HUDEP-2 (cell line): ENCODE data around the gene CAMK4.
"Not testable (repeated sequence)": the region's sequence is repeated elsewhere in the genome, so short reads cannot be mapped to it uniquely, and the experiment has no call there.

ENCODE experiments used
- DNase-seq, 76 experiments: peaks; one replicate each; lab custom pipeline; 2025; ENCODE audit not compliant: unreplicated experiment in 76 of 76; lab: John Stamatoyannopoulos, UW

CAMK4 gene

GRCh38 chr5:111308951-111309350 is 84.8 kb downstream of the CAMK4 start:
- DNase-seq, result no peak

GRCh38 chr5:111309384-111309783 is 85.2 kb downstream of the CAMK4 start:
- DNase-seq, result no peak

GRCh38 chr5:111310711-111311620 is 86.8 kb downstream of the CAMK4 start:
- DNase-seq, result no peak

- no peak for DNase-seq
Measured at GRCh38 chr5:111311666-111312065, 87.5 kb downstream of the CAMK4 start.

GRCh38 chr5:111313017-111313724 is 89.0 kb downstream of the CAMK4 start:
- no peak for DNase-seq

GRCh38 chr5:111320953-111321352 is 96.8 kb downstream of the CAMK4 start:
- no peak for DNase-seq

GRCh38 chr5:111321376-111321775 is 97.2 kb downstream of the CAMK4 start:
- DNase-seq, result no peak

GRCh38 chr5:111326551-111326950 is 102.4 kb downstream of the CAMK4 start:
- DNase-seq, result no peak

- no peak for DNase-seq
Measured at GRCh38 chr5:111337133-111337532, 112.9 kb downstream of the CAMK4 start.

GRCh38 chr5:111337688-111338087 is 113.5 kb downstream of the CAMK4 start:
- no peak for DNase-seq

- no peak for DNase-seq
Measured at GRCh38 chr5:111345731-111346130, 121.5 kb downstream of the CAMK4 start.

GRCh38 chr5:111347021-111347420 is 122.8 kb downstream of the CAMK4 start:
- DNase-seq, result no peak

- no peak for DNase-seq
Measured at GRCh38 chr5:111348661-111349329, 124.6 kb downstream of the CAMK4 start.

GRCh38 chr5:111349429-111349828 is 125.2 kb downstream of the CAMK4 start:
- DNase-seq, result no peak

GRCh38 chr5:111353035-111353434 is 128.9 kb downstream of the CAMK4 start:
- DNase-seq, result no peak

GRCh38 chr5:111358726-111359125 is 134.5 kb downstream of the CAMK4 start:
- DNase-seq, result not testable (repeated sequence)

GRCh38 chr5:111360173-111360572 is 136.0 kb downstream of the CAMK4 start:
- DNase-seq, result no peak

- no peak for DNase-seq
Measured at GRCh38 chr5:111364992-111365391, 140.8 kb downstream of the CAMK4 start.

GRCh38 chr5:111366388-111366787 is 142.2 kb downstream of the CAMK4 start:
- DNase-seq, result no peak

- no peak for DNase-seq
Measured at GRCh38 chr5:111367115-111367514, 142.9 kb downstream of the CAMK4 start.

GRCh38 chr5:111372799-111373198 is 148.6 kb downstream of the CAMK4 start:
- no peak for DNase-seq
